Naive B cell (primary cell): ENCODE measurements around the gene APH1A. TPM values are rescaled to one million over a fixed set of nuclear protein-coding genes. Genes with fewer than 3 reads are reported as not detected.

ENCODE experiments used
- ATAC-seq, 2 donors: fragments of 150-1000 bp; cut with Tn5 transposase; 2 replicates each; pipeline ENCODE4 v1.10.0; 2021; ENCODE audit warnings: low read depth in 2 of 2, mild to moderate bottlenecking in 2 of 2, moderate library complexity in 2 of 2
- DNase-seq: peaks from one replicate; pipeline ENCODE4 v3.0.0; 2022
- H3K27ac Mint-ChIP-seq, 6 donors: one replicate each; pipeline ENCODE4 v1.8.0; 2020 to 2022; ENCODE audit warnings: mild to moderate bottlenecking in 6 of 6, mixed read lengths in 6 of 6, moderate library complexity in 5 of 6, inconsistent platforms in 2 of 6
- H3K27me3 Mint-ChIP-seq, 3 donors: one replicate each; pipeline ENCODE4 v1.8.0; 2021 to 2022; ENCODE audit warnings: mixed read lengths in 3 of 3, mild to moderate bottlenecking in 1 of 3
- H3K36me3 Mint-ChIP-seq, 2 donors: one replicate each; pipeline ENCODE4 v1.8.0; 2020 to 2022; ENCODE audit warnings: mixed read lengths in 2 of 2, inconsistent platforms in 1 of 2, mild to moderate bottlenecking in 1 of 2
- H3K4me1 Mint-ChIP-seq, 3 donors: one replicate each; pipeline ENCODE4 v1.8.0; 2020 to 2022; ENCODE audit warnings: mixed read lengths in 3 of 3, inconsistent platforms in 1 of 3, mild to moderate bottlenecking in 1 of 3, moderate library complexity in 1 of 3
- H3K4me3 Mint-ChIP-seq, 8 donors: one replicate each; pipeline ENCODE4 v1.8.0; 2020 to 2022; ENCODE audit warnings: mild to moderate bottlenecking in 8 of 8, mixed read lengths in 8 of 8, moderate library complexity in 8 of 8, inconsistent platforms in 2 of 8
- H3K9me3 Mint-ChIP-seq, 7 donors: one replicate each; pipeline ENCODE4 v1.8.0; 2020 to 2022; ENCODE audit warnings: mixed read lengths in 7 of 7, mild to moderate bottlenecking in 5 of 7, inconsistent platforms in 2 of 7, moderate library complexity in 1 of 7
- polyA plus RNA-seq, 6 donors: library from polyadenylated mRNA; unstranded; fragments of 300-500 nt; fragmentation: Illumina TruSeq; gene quantifications; one replicate each; pipeline ENCODE4 v1.2.3, GENCODE V29; 2021; ENCODE audit warnings: low read depth in 6 of 6

Gene APH1A
- polyA plus RNA-seq, 6 donors from 2014 or later = 81.7 to 106 (median 91.3) TPM

- Mint-ChIP-seq H3K9me3 (peaks cover 0 to 7% (median 4%) of the 10 kb centered on the region in 7 donors), H3K27me3 (peaks cover 2 to 39% (median 35%) of the 10 kb centered on the region in 3 donors), H3K4me3 (peak overlapping the region in 3 of 8 donors; percentile 17 to 97 (median 86)), H3K4me1 (peaks cover 23 to 32% (median 23%) of the 10 kb centered on the region in 3 donors), H3K27ac (peak overlapping the region in 1 of 6 donors; percentile 15), H3K36me3 (peaks cover 0 to 10% of the 10 kb centered on the region in 2 donors)
- DNase-seq (no peak), ATAC-seq (no peak)
These were observed 14.4 kb upstream of the APH1A start for GRCh38 chr1:150283260-150283659.

GRCh38 chr1:150282558-150282958 lies 13.7 kb upstream of the APH1A start:
- Mint-ChIP-seq H3K36me3 (peaks cover 0 to 10% of the 10 kb centered on the region in 2 donors), H3K4me1 (peaks cover 23 to 32% (median 23%) of the 10 kb centered on the region in 3 donors), H3K4me3 (peak overlapping the region; percentile 75 to 97 (median 91)), H3K9me3 (peaks cover 0 to 7% (median 4%) of the 10 kb centered on the region in 7 donors), H3K27me3 (peaks cover 0 to 40% (median 33%) of the 10 kb centered on the region in 3 donors), H3K27ac (peak overlapping the region; percentile 19 to 91 (median 81))
- no peak for ATAC-seq
- DNase-seq = no peak

GRCh38 chr1:150281758-150282557 lies 13.1 kb upstream of the APH1A start, which contains the start of gene CIART:
Gene CIART, plus strand, starts transcription at chr1:150282554. Its CDS starts 714 bp downstream, at chr1:150283268.
- DNase-seq = peak; percentile 65
- peak; percentile 88 to 90 for ATAC-seq

DNA sequence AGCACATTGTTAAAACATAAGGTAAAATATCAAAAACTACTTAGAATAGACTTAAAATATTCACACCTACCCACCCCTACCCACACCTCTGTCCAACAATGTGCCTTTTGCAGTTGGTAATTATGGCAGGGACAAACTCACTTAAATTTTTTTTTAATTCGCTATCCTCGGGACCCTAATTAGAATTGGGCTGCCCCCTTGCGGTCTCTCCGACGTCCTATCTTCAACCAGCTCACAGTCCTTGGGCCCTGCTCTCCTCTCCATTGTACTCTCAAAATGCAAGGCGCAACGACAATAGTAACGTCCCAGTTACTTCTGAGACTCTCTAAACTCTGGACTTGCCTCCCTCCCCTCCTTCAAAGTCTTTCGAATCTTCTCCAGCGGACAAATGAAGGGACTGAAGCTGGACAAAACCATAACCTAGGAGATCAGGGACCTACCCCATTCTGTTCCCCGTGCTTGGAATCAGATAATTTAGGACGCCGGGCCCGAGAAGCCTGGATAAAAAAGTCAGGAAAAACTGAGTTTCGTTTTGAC lies 12.5 kb upstream of the APH1A start:
- Mint-ChIP-seq H3K9me3 (peaks cover 0 to 7% (median 4%) of the 10 kb centered on the region in 7 donors), H3K27ac (peak overlapping the region in 5 of 6 donors; percentile 58 to 95 (median 85)), H3K4me3 (peak overlapping the region; percentile 75 to 97 (median 91)), H3K4me1 (peaks cover 23 to 32% (median 23%) of the 10 kb centered on the region in 3 donors), H3K27me3 (peaks cover 0 to 43% (median 33%) of the 10 kb centered on the region in 3 donors), H3K36me3 (peaks cover 0 to 10% of the 10 kb centered on the region in 2 donors)
- ATAC-seq = peak; percentile 60 to 67
- DNase-seq = peak; percentile 65

More at GRCh38 chr1:150281758-150282557, 13.1 kb upstream of the APH1A start, which contains the start of gene CIART:
- Mint-ChIP-seq H3K27me3 (peaks cover 0 to 41% (median 33%) of the 10 kb centered on the region in 3 donors), H3K9me3 (peaks cover 0 to 7% (median 4%) of the 10 kb centered on the region in 7 donors), H3K36me3 (peaks cover 0 to 10% of the 10 kb centered on the region in 2 donors), H3K4me1 (peaks cover 23 to 32% (median 23%) of the 10 kb centered on the region in 3 donors), H3K4me3 (peak within 1 kb of the TSS; percentile 75 to 97 (median 91)), H3K27ac (peak within 1 kb of the TSS; percentile 77 to 95 (median 89))

DNA sequence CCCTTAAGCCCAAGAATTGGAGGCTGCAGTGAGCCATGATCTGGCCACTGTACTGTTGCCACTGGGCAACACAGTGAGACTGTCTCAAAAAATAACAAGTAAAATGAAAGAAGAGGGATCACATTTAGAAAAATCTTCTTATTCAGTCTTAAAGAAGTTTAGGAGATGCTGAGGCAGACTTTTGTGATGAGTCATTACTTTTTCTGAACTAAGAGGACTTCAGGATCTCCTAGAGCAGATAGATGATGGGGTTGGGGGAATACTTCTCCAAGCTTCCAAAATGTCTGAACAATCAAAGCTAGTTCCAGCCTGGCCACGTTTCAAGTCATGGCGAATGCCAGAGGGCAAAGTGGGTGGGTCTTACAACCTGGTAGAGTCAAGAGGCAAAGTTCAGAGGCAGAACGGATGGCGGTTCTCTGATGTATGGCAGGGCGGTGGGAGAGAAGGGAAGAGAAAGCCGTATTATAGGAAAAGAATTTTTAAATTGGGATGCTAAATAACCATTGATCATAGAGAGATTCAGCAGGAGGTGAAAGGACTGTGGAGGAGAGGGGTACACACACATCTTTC lies 11.4 kb upstream of the APH1A start:
- H3K9me3 Mint-ChIP-seq = peaks cover 0 to 7% (median 4%) of the 10 kb centered on the region in 7 donors
- DNase-seq = no peak
- H3K27ac Mint-ChIP-seq = peak overlapping the region in 2 of 6 donors; percentile 43 to 66
- peaks cover 0 to 10% of the 10 kb centered on the region in 2 donors for H3K36me3 Mint-ChIP-seq
- no peak for ATAC-seq
- H3K4me3 Mint-ChIP-seq = peak overlapping the region in 5 of 8 donors; percentile 15 to 75 (median 35)
- peaks cover 0 to 48% (median 32%) of the 10 kb centered on the region in 3 donors for H3K27me3 Mint-ChIP-seq
- peaks cover 23 to 32% (median 23%) of the 10 kb centered on the region in 3 donors for H3K4me1 Mint-ChIP-seq

GRCh38 chr1:150273311-150273710 lies 4.5 kb upstream of the APH1A start:
- Mint-ChIP-seq H3K4me3 (no peak overlapping the region), H3K4me1 (peaks cover 14 to 18% (median 17%) of the 10 kb centered on the region in 3 donors), H3K9me3 (no peaks in the 10 kb centered on the region), H3K27me3 (peaks cover 4 to 28% (median 13%) of the 10 kb centered on the region in 3 donors), H3K27ac (no peak overlapping the region), H3K36me3 (no peaks in the 10 kb centered on the region)
- DNase-seq = no peak
- no peak for ATAC-seq

GRCh38 chr1:150271291-150271959 lies 2.6 kb upstream of the APH1A start:
- Mint-ChIP-seq H3K27me3 (peaks cover 4 to 18% (median 13%) of the 10 kb centered on the region in 3 donors), H3K9me3 (no peaks in the 10 kb centered on the region), H3K4me3 (peak overlapping the region in 3 of 8 donors; percentile 23 to 69 (median 42)), H3K36me3 (peaks cover 0 to 7% of the 10 kb centered on the region in 2 donors), H3K4me1 (peaks cover 32 to 36% (median 32%) of the 10 kb centered on the region in 3 donors), H3K27ac (peak overlapping the region in 3 of 6 donors; percentile 37 to 80 (median 66))
- no peak for ATAC-seq
- DNase-seq = no peak

GRCh38 chr1:150269451-150269850 lies 635 bp upstream of the APH1A start:
- Mint-ChIP-seq H3K27ac (peak overlapping the region; percentile 98 to 100 (median 99)), H3K27me3 (peaks cover 4 to 13% (median 11%) of the 10 kb centered on the region in 3 donors), H3K9me3 (no peaks in the 10 kb centered on the region), H3K36me3 (peaks cover 0 to 7% of the 10 kb centered on the region in 2 donors), H3K4me1 (peaks cover 32 to 40% (median 32%) of the 10 kb centered on the region in 3 donors), H3K4me3 (peak overlapping the region; percentile 97 to 100 (median 98))
- ATAC-seq = no peak
- no peak for DNase-seq

DNA sequence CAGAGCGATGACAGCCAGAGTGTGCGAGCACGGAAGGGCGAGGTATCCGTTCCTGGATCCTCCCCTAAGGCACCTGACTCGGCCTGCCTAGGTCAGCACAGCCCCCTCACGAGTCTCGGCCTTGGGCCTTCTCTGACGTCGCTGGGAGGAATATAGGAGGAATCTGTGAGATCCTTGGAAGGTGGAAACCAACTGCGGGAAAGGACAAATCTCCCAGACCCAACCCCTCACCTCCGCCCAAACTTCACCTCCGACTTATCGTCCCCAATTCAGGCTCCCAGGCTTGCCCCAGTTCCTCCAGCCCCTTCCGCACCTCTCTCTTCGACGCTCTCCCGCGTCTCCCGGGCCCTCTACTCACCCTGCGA lies 494 bp downstream of the APH1A start:
- Mint-ChIP-seq H3K36me3 (peaks cover 0 to 7% of the 10 kb centered on the region in 2 donors), H3K27ac (peak overlapping the region; percentile 98 to 100 (median 99)), H3K27me3 (peaks cover 4 to 13% (median 4%) of the 10 kb centered on the region in 3 donors), H3K4me1 (peaks cover 32 to 40% (median 32%) of the 10 kb centered on the region in 3 donors), H3K4me3 (peak overlapping the region; percentile 97 to 100 (median 98)), H3K9me3 (no peaks in the 10 kb centered on the region)
- ATAC-seq (peak; percentile 54 to 60), DNase-seq (peak; percentile 59)

GRCh38 chr1:150267896-150268295 lies 920 bp downstream of the APH1A start:
- H3K27me3 Mint-ChIP-seq = peaks cover 0 to 13% (median 4%) of the 10 kb centered on the region in 3 donors
- H3K9me3 Mint-ChIP-seq = no peaks in the 10 kb centered on the region
- H3K27ac Mint-ChIP-seq = peak overlapping the region; percentile 98 to 100 (median 99)
- peaks cover 0 to 7% of the 10 kb centered on the region in 2 donors for H3K36me3 Mint-ChIP-seq
- H3K4me1 Mint-ChIP-seq = peaks cover 32 to 40% (median 32%) of the 10 kb centered on the region in 3 donors
- H3K4me3 Mint-ChIP-seq = peak overlapping the region; percentile 97 to 100 (median 98)
- no peak for DNase-seq
- ATAC-seq = no peak

DNA sequence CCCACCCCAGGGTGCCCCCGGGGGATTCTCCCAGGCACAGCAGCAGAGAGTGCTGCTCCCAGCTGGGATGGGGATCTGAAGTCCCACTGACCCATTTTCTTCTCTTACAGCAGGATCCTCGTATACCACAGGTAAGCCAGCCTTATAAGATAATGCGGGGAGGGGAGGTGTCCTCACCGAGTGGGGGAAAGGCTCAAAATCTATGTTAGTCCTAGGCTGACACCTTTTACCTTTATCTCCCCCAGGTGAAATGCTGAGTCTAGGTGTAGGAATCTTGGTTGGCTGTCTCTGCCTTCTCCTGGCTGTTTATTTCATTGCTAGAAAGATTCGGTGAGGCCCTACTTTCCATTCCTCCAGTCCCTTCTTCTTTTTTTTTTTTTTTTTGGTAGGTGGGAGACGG lies 5.3 kb downstream of the APH1A start:
- Mint-ChIP-seq H3K27ac (peak overlapping the region in 4 of 6 donors; percentile 26 to 74 (median 45)), H3K4me1 (peaks cover 20 to 24% (median 22%) of the 10 kb centered on the region in 3 donors), H3K4me3 (no peak overlapping the region), H3K36me3 (peaks cover 0 to 7% of the 10 kb centered on the region in 2 donors), H3K27me3 (peaks cover 6 to 10% (median 6%) of the 10 kb centered on the region in 3 donors), H3K9me3 (no peaks in the 10 kb centered on the region)
- DNase-seq = no peak
- ATAC-seq = no peak
